GM18951 (cell line): Measurements from ENCODE around the gene TPSB2.
"Not testable (repeated sequence)": the region's sequence is repeated elsewhere in the genome, so short reads cannot be mapped to it uniquely, and the experiment has no call there.

Experiments
- POLR2A ChIP-seq: IDR thresholded peaks from 4 replicates; pipeline ENCODE4 v1.6.1; 2011; ENCODE audit warnings: mild to moderate bottlenecking; ENCODE audit not compliant: insufficient read length, insufficient read depth; ENCODE audit errors: extremely low read depth
- in situ Hi-C: fragments of 300-500 bp; cut with MboI; formaldehyde crosslinking; loops from one replicate; pipeline ENCODE4 v1.12.0; 2022; ENCODE audit warnings: low sequenced_read_pairs, mixed read lengths, inconsistent platforms; ENCODE audit not compliant: unreplicated experiment

The TPSB2 gene

GRCh38 chr16:1256874-1257322, 26.9 kb upstream of the TPSB2 start:
- TF ChIP-seq POLR2A: no peak
- in situ Hi-C loops: no loop called here

- in situ Hi-C loops: not testable (repeated sequence)
These were observed 26.4 kb upstream of the TPSB2 start for GRCh38 chr16:1256296-1256873.

GRCh38 chr16:1255276-1256122, 25.5 kb upstream of the TPSB2 start, which contains the start of gene TPSD1:
TPSD1 (plus strand) TSS chr16:1256069; CDS start chr16:1256281, 212 bp downstream.
- in situ Hi-C loops: not testable (repeated sequence)

- in situ Hi-C loops: not testable (repeated sequence)
These were observed 24.8 kb upstream of the TPSB2 start for GRCh38 chr16:1254821-1255220.

- in situ Hi-C loops: not testable (repeated sequence)
These were observed 23.8 kb upstream of the TPSB2 start for GRCh38 chr16:1253701-1254364.

GRCh38 chr16:1249031-1249755, 19.2 kb upstream of the TPSB2 start:
- in situ Hi-C loops: not testable (repeated sequence)

GRCh38 chr16:1247903-1248537, 18.0 kb upstream of the TPSB2 start:
- in situ Hi-C loops: not testable (repeated sequence)

- no peak for TF ChIP-seq POLR2A
- in situ Hi-C loops: no loop called here
These were observed 15.6 kb upstream of the TPSB2 start for GRCh38 chr16:1245452-1246020.

- in situ Hi-C loops: no loop called here
- no peak for TF ChIP-seq POLR2A
These were observed 14.9 kb upstream of the TPSB2 start for GRCh38 chr16:1244881-1245280.

- in situ Hi-C loops: not testable (repeated sequence)
These were observed 14.2 kb upstream of the TPSB2 start for GRCh38 chr16:1243907-1244850.

- in situ Hi-C loops: not testable (repeated sequence)
These were observed 13.4 kb upstream of the TPSB2 start for GRCh38 chr16:1243363-1243762.

- in situ Hi-C loops: not testable (repeated sequence)
These were observed 11.1 kb upstream of the TPSB2 start for GRCh38 chr16:1241081-1241480.

GRCh38 chr16:1240436-1240835, 10.5 kb upstream of the TPSB2 start, which contains the start of gene TPSAB1:
TPSAB1 (plus strand) TSS chr16:1240705; CDS start chr16:1240939, 234 bp downstream.
- in situ Hi-C loops: not testable (repeated sequence)

GRCh38 chr16:1239575-1239974, 9.6 kb upstream of the TPSB2 start:
- in situ Hi-C loops: not testable (repeated sequence)

GRCh38 chr16:1238909-1239308, 8.9 kb upstream of the TPSB2 start:
- in situ Hi-C loops: not testable (repeated sequence)
